HL-60/S4 treated with retinoic acid at 250 ng/mL for 4 days and 3 days (cell line): ENCODE data around the gene TSPEAR.
"Not testable (repeated sequence)": the region's sequence is repeated elsewhere in the genome, so short reads cannot be mapped to it uniquely, and the experiment has no call there.

Source experiments
- in situ Hi-C: fragments of 300-500 bp; cut with MboI; formaldehyde crosslinking; loops from 2 replicates; pipeline ENCODE4 v1.7.0; 2022; ENCODE audit warnings: low sequenced_read_pairs

Gene TSPEAR

DNA sequence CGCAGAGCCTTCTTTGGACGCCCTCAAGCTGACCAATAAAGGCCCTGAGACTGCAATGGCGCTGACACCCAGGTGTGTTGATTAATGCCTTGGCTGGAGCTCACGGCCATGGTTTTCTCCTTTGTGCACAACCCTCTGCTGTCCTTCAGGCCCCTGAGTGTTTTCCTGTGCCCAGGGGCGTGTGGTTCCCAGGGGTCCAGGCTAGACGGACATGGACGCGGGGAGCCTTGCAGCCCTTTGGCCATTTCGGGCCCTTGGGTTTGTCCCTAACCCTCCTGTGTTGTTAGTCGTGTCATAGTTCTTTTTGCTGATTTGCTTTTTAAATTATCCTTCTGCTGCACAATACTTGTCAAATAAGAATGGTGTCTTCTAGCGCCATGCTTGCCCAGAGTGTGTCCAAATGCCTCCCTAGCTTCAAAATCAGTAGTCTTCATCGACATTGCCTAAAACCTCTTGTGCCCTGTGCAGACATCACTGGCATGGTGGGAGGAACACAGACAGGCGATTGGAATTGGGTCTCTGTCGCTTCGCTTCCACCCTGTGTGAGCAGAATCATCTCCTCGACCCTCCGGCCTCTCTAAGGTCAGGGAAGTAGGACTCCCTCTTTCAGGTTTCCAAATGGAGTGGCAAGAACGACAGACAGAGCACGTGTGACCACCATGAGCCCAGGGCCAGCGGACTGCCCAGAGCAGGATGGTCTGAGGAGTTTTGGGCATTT lies 135.9 kb downstream of the TSPEAR start:
- in situ Hi-C loops = no loop called here

DNA sequence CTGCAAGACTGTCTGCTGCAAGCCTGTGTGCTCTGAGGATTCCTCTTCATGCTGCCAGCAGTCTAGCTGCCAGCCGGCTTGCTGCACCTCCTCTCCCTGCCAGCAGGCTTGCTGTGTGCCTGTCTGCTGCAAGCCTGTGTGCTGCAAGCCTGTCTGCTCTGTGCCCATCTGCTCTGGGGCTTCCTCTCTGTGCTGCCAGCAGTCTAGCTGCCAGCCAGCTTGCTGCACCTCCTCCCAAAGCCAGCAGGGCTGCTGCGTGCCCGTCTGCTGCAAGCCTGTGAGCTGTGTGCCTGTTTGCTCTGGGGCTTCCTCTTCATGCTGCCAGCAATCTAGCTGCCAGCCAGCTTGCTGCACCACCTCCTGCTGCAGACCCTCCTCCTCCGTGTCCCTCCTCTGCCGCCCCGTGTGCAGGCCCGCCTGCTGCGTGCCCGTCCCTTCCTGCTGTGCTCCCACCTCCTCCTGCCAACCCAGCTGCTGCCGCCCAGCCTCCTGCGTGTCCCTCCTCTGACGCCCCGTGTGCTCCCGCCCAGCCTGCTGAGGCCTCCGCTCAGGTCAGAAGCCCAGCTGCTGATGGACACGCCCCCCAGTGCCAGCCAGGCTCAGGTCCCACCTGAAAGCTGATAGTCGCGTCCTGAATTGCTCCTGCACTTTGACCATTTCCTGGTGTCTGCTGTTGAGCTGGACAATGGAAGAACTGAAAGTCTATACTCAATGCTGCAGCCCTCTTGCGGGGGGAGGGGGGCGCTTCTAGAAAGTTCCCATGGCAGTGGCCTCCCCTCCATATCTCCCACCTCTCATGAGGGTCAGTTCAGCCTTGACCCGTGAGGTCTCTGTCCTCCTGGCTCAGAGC lies 136.7 kb downstream of the TSPEAR start:
- in situ Hi-C loops = no loop called here

DNA sequence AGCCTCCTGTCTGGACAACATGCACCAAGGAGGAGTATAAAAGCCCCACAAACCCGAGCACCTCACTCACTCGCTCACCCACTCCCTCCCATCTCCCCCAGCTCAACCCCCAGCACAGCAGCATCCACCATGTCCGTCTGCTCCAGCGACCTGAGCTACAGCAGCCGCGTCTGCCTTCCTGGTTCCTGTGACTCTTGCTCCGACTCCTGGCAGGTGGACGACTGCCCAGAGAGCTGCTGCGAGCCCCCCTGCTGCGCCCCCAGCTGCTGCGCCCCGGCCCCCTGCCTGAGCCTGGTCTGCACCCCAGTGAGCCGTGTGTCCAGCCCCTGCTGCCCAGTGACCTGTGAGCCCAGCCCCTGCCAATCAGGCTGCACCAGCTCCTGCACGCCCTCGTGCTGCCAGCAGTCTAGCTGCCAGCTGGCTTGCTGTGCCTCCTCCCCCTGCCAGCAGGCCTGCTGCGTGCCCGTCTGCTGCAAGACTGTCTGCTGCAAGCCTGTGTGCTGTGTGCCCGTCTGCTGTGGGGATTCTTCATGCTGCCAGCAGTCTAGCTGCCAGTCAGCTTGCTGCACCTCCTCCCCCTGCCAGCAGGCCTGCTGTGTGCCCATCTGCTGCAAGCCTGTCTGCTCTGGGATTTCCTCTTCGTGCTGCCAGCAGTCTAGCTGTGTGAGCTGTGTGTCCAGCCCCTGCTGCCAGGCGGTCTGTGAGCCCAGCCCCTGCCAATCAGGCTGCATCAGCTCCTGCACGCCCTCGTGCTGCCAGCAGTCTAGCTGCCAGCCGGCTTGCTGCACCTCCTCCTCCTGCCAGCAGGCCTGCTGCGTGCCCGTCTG lies 137.5 kb downstream of the TSPEAR start, which contains the start of gene KRTAP10-4:
Gene KRTAP10-4, plus strand, starts transcription at position 100 of the 827 bp plus-strand sequence. Its CDS starts 30 bp downstream, at position 130.
- in situ Hi-C loops = not testable (repeated sequence)

DNA sequence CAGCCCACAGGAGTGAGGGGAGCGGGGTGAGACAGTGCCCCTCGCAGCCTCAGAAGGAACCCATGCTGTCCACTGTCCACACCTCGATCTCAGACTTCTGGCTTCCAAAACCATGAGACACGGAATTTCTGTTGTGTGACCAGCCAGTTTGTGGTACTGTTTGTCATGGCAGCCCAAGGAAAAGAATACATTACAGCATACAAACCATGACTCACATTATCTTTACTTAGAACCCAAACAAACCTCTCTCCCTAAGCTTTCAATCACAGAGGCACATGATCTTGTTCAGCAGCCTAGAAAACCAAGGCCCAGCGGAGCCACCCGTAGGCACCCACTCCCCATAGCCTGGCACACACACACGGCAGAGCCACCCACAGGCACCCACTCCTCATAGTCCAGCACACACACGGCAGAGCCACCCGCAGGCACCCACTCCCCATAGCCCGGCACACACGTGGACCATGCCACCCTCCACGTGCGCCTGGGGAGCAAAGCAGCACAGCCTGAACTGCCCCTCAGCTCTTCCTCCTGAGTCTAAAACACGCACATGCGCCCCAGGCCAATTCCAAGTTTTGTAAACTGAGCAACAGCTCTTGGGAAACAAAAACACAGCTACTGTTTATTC lies 138.3 kb downstream of the TSPEAR start:
- in situ Hi-C loops = no loop called here

DNA sequence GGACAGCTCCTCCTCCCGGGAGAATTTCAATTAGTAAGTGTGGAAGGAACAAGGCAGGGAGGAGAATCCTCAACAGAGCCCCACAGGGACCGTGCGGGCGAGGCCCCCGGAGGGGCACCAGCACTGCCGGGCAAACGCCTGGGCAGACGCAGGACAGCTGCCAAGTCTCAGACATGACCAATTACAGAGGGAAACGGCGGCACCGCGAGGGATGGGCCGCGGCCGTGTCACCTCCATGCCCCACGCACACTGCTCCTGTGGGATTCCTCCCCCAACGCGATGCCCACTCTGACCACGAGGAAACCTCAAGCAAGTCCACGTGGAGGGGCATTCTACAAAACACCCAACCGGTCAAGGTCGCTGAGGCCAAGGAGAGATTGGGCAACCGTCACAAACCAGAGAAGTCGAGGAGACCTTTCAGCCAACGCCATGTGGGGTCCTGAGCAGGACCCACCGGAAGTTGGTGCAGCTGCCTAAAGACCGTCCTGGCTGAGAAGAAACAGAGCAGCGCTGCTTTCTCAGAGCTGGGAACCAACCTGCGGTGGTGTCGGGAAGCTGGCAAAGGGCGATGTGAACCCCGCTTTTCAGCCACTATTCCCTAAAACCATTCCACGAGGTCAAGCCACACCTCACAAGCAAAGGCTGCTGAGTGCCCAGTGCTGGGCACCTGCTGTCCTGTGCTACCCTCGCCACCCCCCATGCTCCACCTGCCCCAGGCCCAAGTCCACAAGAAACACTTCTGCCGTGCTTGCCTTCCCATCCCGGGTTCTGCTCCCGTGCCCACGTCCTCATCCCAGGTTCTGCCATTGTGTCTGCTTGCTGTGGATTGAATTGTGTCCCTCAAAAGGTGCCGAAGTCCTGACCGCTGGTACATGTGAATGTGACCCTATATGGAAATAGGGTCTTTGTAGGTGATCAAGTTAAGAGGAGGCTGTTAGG lies 139.3 kb downstream of the TSPEAR start:
- in situ Hi-C loops = no loop called here

DNA sequence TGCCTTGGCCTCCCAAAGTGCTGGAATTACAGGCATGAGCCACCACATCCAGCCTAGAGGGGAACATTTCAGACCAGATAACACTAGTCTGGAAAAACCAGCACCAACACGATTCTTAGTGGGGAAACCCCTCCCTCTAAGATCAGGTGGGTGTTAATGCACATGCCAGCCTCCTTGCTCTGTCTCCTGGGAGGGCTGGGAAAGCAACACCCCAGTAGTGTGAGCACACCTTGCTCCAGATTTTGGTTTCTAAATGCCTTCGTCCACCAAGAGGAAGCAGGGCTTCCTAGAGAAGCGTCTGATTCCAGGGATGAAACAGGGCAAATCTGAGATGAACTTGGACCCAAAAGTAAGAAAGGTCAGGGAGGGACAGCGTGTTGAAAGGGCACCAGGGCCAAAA lies 140.1 kb downstream of the TSPEAR start:
- in situ Hi-C loops = no loop called here

DNA sequence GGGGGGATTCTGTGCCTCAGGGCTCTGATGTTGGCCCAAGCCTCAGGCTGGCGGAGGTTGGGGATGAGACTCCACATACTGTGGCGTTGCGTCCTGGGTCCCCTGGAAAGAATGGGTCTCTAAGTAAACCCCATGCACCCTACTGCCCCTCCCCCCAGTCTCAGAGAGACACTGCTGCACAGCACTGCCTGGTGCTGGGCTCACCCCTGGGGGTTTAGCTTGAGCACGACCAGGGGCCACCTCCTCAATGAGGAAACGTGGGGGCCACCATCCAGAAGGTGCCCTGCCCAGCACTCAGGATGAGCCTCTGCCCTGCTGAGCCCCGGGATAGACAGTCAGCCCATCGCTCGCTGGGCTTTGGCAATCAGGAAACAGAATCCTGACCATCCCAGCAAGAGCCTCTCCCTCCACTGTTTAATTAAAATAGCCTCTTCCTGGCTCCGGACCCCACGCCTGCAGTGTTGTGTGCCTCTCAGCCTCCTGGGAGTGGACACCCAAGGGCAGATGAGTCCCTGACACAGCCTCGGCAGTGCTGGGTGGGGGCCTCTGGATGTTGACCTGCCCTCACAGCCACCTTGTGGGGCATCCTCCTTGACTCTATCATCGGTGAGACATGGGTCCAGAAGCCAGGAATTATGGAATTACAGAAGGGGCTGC lies 141.4 kb downstream of the TSPEAR start:
- in situ Hi-C loops = no loop called here

DNA sequence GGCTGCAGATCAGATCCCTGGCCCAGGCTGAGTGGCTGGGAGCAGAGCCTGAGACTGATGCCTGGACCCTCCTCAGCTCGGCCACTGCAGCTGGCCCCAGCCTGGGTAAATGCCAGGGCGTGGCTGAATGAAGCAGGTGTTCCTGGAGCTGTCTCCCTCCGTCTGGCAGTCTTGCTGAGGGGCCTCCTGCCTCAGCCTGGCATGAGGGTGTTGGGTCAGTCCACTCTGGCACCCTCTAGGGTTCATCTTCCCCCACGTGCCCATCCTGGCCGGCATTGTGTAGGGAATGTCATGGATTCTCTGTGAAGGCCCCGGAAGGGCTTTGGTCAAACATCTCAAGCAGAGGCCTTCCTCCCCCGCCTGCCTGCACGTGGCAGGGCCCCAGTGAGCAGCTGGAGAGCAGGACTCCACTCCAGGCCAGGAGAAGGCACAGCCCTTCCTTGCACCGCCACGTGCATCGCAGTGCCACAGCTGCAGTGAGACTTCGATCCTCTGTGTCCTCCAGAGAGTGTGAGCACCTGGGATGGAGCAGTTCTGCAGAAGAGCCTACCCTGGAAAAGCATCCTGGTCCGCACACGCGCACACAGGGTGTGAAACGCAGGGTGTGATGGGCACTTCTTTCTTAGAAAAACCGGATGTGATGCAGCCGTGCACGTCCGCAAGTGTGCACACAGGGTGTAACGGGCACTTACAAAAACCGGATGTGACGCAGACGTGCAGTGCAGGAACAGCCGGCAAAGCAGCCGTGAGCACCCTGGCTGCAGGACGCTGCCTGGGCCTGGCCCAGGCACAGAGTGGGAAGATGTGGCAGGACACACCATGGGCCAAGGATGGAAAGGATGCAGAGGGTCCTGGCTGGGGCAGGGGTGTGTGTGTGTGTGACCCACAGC lies 142.5 kb downstream of the TSPEAR start:
- in situ Hi-C loops = no loop called here

DNA sequence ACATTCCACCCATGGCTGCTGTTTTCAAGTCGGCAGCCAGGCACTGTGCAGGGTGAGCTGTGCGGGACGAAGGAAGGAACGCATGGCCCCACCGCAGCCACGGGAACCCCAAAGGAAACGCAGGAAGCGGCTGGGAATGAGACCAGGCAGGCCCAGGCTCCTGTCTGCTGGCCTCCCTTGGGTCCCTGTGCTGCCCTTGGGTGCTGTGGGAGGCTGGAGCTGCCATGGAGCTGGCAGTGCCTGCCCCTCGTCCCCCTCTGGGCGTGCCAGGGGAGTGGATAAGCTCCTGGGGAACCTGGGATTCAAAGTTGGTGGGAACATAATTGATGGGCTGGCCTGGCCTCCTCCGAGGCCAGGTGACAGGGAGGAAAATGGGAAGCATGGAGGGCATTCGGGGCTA lies 143.1 kb downstream of the TSPEAR start:
- in situ Hi-C loops = no loop called here

DNA sequence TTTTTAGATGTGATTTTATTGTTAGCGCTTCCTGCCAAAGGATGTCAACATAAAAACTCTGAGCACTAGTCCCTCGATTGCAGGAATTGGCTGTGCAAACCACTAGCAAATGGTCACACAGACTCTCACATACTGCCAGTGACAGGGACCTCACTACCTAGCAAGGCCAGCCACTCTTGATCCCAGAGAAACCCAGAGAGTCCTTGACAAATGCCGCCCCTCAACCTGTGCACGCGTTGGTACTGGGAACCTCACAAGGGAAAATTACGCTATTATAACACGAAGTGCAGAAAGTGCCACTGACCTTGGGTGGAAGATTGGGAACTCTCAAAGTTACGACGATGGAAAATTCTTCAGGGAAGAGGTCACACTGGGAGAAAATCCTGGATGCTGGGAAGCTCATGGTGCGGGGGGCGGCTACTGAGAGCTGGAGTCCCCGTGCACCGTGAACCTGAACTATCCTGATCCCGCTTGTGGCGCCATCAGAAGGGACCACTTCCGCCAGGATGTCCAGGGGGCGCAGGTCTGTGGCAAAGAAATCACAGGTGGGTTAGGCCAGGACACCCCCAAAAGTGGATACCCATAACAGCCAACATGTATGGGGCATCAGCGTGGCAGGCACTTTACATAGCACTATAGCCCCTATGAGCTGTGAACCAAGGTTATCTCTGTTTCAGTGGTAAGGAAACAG lies 143.7 kb downstream of the TSPEAR start:
- in situ Hi-C loops = no loop called here

DNA sequence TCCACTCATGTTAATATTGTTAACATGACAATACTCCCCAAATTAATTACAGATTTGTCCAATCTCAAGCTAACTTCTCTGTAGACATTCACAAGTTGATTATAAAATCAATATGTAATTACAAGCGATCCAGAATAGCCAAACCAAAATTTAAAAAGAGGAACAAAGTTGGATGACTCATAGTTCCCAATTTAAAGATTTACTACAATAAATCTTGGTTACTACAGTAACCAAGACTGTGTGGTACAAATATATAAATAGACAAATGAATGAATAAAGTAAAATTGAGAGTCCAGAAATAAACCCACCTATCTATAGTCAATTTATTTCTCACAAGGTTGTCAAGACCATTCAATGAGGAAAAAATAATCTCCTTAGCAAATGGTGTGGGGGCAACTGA lies 145.0 kb downstream of the TSPEAR start:
- in situ Hi-C loops = no loop called here

DNA sequence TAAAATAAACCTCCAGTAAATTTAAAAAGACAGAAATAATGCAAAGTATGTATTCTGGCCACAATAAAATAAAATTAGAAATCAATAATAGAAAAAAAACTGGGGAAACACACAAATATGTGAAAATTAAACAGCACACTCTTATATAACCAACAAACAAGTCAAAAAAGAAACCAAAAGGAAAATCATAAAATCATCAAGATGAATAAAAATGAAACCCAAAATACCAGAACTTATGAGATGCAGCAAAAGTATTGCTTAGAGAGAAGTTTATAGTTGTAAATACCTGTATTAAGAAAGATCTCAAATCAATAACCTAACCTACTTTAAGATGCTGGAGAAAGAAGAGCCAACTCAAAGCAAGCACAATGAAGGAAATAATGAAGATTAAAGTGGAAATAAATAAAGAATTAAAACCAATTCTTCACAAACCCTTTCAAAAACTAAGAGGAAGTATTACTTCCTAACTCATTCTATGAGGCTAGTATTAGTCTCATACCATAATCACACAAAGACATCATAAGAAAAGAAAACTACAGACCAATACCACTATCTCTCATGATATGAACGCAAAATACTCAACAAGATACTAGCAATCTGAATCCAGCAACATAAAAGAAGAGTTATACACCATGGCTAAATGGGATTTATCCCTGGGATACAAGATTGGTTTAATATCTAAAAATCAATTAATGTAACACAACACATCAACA lies 146.3 kb downstream of the TSPEAR start:
- in situ Hi-C loops = no loop called here

DNA sequence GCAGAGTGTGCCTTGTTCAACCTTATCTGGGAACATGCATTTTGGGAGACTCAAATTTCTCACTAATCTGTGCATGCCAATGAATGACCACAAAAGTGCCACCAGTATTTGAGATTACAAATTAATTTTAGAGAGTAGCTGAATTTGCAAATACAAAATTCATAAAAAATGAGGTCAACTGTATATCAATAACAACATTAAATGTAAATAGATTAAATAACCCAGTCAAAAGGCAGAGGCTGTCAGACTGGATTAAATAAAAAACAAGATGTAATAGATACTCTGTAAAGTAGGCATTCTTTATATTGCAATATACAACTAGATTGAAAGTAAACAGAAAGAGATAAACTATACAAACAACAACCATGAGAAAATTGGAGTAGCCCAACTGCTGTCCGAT lies 147.3 kb downstream of the TSPEAR start:
- in situ Hi-C loops = no loop called here

DNA sequence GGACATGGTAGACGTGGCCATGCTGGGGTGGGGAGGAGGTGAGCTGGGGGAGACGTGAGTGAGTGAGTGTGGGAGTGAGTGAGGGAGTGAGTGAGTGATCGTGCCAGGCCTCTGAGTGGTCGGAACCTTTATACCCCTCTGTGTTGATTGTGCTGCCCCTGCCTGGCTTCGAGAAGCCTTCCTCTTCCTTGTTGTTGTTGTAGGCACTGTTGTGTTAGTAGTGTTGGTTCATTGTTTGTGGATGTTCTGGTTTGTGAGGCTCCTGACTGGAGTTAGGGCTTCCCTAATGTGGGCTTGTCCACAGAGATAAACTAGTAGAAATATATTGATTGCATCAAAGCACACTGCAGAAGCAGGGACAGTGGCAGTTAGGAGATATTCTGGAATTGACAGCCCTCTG lies 152.7 kb downstream of the TSPEAR start, which contains the start of gene KRTAP10-3:
Gene KRTAP10-3, minus strand, starts transcription at position 101 of the 400 bp plus-strand sequence. Its CDS starts 80 bp downstream, at position 21.
- in situ Hi-C loops = no loop called here

DNA sequence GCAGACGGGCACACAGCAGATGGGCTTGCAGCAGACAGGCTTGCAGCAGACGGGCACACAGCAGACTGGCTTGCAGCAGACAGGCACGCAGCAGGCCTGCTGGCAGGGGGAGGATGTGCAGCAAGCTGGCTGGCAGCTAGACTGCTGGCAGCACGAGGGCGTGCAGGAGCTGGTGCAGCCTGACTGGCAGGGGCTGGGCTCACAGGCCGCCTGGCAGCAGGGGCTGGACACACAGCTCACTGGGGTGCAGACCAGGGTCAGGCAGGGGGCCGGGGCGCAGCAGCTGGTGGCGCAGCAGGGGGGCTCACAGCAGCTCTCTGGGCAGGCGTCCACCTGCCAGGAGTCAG lies 153.1 kb downstream of the TSPEAR start:
- in situ Hi-C loops = not testable (repeated sequence)

DNA sequence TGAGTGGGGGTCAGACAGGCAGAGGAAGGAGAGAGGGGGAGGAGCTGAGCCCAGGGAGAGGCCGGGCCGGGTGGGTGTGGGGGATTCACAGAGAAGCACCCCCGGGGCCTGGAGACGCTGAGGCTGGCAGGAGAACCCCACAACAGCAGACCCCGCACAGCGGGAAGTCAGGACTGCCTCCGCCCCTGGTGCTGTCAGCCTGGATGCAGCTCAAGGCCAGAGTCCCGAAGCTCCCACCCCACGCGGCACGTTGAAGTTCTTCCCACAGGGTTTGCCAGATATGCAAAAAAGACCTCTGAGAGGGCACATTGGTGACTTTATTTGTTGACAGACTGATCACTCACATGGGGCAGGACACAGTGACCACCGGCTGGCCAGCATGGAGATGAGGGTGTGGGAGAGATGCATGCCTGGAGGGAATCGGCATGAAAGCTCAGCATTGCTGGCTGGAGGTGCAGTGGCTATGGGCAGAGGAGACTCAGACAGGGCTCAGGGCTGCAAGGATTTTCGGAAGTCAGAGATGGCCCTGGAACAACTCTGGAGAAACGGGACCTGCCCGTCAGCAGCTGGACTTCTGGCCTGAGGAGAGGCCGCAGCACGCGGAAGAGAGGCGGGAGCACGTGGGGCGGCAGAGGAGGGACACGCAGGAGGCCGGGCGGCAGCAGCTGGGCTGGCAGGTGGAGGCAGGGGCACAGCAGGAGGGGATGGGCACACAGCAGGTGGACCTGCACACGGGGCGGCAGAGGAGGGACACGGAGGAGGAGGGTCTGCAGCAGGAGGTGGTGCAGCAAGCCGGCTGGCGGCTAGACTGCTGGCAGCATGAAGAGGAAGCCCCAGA lies 153.7 kb downstream of the TSPEAR start:
- in situ Hi-C loops = no loop called here
